ENCODE measurements around the gene SRI.
"Not testable (repeated sequence)": the region's sequence is repeated elsewhere in the genome, so short reads cannot be mapped to it uniquely, and the experiment has no call there.

SRI gene

DNA sequence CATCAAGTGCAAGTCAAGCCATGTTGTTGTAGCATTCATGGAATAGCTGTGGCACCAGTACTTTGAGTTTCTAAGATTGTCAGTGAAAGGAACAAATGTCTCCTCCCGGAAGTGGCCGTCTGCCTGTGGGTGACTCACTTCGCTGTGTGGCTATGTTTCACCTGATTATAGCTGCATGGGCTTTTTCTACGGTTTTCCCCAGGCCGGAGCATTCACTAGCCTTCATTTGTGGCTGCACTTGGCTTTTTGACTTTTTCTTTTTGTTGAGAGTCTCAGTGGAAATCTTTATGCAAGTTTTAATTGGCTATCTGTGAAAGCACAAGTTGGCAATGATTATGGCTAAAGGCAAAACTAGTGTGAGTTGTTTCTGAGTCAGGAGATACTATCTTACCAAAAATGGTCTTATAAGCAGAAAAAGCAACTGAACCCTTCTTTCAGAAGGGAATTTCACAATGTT, 35.0 kb downstream of the SRI start:
- peak in 3 of 56 donors; percentile 4 to 34 (median 6) for DNase-seq

DNA sequence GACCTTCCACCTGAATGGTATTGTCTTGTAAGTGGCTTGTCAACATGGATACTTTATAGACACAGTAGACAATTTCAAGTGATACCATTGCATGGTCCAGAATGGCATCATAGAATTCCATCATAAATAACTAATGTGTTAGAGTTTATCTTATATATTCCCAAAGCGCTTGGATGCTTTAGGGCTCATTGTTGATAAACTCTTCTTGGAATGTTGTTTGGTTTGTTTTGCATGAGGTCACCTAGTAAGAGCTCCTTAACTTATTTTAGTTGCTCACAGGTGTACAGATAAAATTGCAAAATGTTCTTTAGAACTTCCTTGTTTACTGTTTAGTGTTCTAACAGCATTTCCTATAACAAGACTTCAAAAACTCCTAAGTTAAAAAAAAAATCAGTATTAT, 36.8 kb downstream of the SRI start:
- no peak for DNase-seq

DNA sequence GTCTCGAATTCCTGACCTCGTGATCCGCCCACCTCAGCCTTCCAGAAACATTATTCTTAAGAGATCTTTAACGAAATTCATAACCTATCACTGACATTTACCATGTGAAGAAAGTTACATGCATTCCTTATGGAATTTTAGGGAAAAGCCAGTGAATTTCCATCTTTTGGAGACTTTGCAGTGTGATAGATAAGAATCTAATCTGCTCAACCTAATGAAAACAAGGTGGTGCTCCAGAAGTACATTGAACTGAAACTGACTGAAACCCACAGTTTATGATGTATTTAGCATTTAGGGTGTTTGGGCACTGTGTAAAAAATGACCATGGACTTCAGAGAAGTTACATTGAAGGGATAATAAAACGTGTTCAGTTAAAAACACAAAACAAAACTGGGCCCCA, 43.6 kb downstream of the SRI start:
- no peak for DNase-seq

DNA sequence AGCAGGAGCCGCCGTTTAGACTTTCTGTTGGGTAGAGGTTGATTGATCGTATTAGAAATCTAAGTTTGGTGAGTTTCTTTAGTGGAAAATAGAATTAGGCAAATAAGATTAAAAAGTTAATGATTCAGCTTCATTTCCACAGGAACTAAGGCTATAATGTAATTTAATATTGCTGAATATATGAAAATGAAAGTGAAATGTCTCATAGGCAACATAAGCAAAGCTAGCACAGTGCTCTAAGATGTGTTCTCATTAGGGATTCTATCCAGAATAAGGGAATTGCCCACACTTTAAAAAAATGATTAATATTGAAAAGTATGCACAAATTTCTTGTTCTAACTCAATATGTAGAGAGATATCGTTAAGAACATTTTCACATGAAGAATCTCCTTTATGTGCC, 47.0 kb downstream of the SRI start:
- no peak for DNase-seq

DNA sequence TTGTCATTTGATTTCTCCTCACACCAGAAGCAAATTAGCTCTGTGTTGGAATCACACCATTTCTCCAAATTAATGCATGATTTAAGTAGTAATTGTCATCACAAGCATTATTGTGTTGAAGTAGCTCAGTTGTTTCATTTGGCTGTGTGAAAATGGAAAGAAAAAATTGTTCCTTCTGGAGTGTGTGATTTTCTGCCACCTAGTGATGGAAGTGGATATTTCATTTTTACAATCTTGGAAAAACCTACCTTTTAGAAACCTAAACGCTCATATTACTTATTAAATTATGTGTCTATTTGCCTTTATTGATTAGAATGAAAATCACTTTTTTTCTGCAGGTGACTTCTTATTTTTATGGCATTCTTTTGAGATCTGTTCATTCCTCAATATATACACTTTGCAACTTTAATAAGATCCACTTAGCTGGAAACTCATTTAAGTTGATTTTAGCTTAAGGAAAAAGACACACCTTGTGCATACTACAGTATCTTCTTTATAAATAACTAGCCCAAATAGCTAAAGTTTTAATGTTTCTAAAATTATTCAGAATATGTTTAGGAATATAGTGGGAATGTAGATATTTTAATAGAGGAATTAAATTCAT, 50.0 kb downstream of the SRI start:
- DNase-seq, result peak in 1 of 56 donors; percentile 28

DNA sequence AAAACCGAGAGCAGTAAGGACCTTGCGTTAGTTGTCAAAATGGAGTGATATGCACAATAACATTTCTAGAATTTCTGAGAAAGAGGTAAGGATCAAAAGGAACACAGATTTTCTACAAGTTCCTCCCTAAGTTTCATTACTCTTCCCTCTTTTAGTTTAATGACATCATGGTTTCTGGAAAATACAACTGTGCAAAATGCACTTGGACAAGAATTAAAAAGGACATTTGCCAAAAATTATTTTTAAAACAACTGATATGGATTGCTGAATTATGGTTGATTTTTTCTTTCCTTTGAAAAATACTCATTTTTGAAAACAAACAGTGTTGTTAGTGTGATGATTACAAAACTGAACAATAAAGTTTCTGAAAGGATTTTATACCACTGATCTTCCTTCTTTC, 52.1 kb downstream of the SRI start:
- DNase-seq, result no peak

DNA sequence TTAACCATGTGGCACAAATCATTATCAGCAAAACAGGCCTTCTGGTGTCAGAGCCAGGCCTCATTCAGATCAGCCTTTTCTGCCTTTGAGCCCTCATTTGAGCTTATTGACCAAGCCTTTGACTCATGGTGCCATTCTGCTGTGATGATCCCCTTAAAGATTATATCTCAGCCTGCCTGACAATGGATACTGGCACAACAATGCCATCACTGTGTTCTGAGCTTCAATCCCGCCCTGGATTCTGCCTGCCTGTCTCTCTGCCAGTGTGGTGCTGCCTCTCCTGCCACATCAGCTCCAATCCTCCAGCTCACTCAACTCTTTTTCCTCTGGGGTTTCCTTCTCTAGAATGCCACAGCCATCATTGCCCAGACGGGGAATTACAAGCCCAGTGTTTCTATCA, 52.6 kb downstream of the SRI start:
- DNase-seq, result peak in 41 of 56 donors; percentile 3 to 79 (median 33)

DNA sequence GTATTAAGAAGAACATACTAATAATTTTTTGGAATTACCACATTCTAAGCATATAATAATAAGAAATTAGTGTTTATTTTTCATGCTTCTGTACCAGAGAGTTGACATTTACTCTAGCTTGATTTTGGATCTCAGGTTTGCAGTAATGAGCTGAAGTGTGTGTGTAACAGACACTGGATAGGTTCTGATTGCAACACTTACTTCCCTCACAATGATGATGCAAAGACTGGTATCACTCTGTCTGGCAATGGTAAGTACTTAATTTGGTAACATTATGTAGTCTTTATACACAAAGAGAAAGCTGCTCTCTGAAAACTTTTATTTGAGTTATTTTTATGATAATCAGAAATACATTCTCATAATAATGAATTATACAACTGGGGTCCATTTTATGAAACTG, 54.1 kb downstream of the SRI start:
- DNase-seq, result no peak

DNA sequence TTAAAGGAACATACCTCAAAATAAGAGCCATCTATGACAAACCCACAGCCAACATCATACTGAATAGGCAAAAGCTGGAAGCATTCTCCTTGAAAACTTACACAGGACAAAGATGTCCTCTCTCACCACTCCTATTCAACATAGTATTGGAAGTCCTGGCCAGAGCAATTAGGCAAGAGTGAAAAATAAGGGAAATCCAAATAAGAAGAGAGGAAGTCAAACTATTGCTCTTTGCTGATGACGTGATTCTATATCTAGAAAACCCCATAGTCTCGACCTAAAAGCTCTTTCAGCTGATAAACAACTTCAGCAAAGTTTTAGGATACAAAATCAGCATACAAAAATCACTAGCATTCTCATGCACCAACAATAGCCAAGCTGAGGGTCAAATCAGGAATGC, 60.1 kb downstream of the SRI start:
- DNase-seq, result not testable (repeated sequence)

DNA sequence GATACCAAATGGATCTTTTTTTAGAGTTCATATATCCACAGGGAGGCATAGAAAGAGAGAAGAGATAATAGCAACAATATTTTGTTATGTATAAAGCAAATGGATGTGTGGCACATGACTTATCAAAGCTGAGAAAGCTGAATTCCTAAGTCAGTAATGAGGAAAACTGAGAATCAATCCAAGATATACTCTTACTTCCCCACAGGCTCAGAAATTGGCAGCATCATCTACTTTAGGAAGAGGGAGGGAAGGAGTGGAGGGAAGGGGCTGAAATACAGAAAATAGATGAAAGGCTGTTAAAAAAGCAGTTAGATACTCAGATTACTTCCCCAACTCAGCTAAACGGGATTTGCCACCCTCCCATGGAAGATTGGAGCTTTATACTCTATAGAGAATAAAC, 63.5 kb downstream of the SRI start:
- DNase-seq, result no peak

DNA sequence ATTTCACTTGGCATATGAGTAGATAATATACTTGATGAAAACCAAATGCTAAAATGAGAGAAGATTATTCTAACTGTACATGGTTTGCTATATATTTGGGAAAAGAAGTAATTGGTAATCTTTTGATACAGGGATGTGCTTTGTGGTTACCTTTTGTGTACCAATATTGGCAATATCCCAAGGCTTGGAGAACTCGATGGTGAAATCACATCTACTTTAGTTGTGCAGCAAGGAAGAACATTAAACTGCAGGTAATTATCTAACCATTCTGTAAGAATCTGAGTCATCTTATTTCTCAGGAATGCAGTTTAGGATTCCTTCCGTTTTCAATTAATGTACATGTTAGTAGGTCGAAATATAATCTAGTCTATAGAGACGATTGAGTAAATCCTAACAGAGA, 64.1 kb downstream of the SRI start:
- no peak for DNase-seq

Measured in amygdala (tissue), 56 donors.